GM12878 (cell line): Measurements from ENCODE around the gene AUNIP. TPM values are rescaled to one million over a fixed set of nuclear protein-coding genes. Genes with fewer than 3 reads are reported as not detected.

ENCODE experiments used
- ATAC-seq: fragments of 200-7000 bp; cut with Tn5 transposase; 3 replicates; pipeline ENCODE4 v1.9.1; 2020; ENCODE audit warnings: mild to moderate bottlenecking, moderate library complexity
- BruUV-seq: library from RNA; stranded (reverse); fragments of 400-500 nt; replicated peaks from 2 replicates; lab custom pipeline; 2021; lab: Mats Ljungman, UMichigan
- CTCF ChIA-PET: fragments of 300-600 bp; sonication (Branson Sonifier 250); formaldehyde crosslinking; extraction: SDS; loops from one replicate; lab custom pipeline; 2021; ENCODE audit warnings: inconsistent platforms; lab: Yijun Ruan, JAX
- POLR2A ChIA-PET: fragments of 350-600 bp; formaldehyde crosslinking; extraction: SDS; loops from one replicate; lab custom pipeline; 2021; ENCODE audit warnings: inconsistent platforms; lab: Charles Lee
- RAD21 ChIA-PET: fragments of 300-600 bp; sonication (Branson Sonifier 250); formaldehyde crosslinking; loops from one replicate; lab custom pipeline; 2023; ENCODE audit warnings: antibody characterized with exemption; ENCODE audit not compliant: unreplicated experiment; lab: Charles Lee
- SMC1A ChIA-PET: fragments of 300-600 bp; sonication (Branson Sonifier 250); formaldehyde crosslinking; loops from one replicate; lab custom pipeline; 2023; ENCODE audit not compliant: unreplicated experiment, uncharacterized antibody; lab: Charles Lee
- DNase-seq: peaks from one replicate; pipeline ENCODE4 v3.0.0-alpha.2; 2011; ENCODE audit warnings: low read depth, low spot score
- FAIRE-seq: peaks from 3 replicates; lab custom pipeline; 2011; peaks lifted over from hg19 to GRCh38; lab: Jason Lieb, UNC
- H2AFZ ChIP-seq: 2 replicates; pipeline ENCODE4 v1.6.0; 2011; ENCODE audit warnings: low read depth, low read length, control low read depth; ENCODE audit not compliant: control insufficient read depth
- H3K27ac ChIP-seq: 2 replicates; pipeline ENCODE4 v1.5.1; 2011; ENCODE audit warnings: control low read depth; ENCODE audit not compliant: control insufficient read depth, insufficient read depth
- H3K27me3 ChIP-seq, 2 experiments: replicated peaks in 1 of 2; 2 replicates each; pipeline versions ENCODE4 v1.6.0 to v1.6.1; 2011; ENCODE audit warnings: low read length in 1 of 2; ENCODE audit not compliant: control insufficient read depth in 2 of 2, insufficient read depth in 2 of 2
- H3K36me3 ChIP-seq, 2 experiments: 2 replicates each; pipeline ENCODE4 v1.5.1; 2011; ENCODE audit warnings: low read length in 1 of 2; ENCODE audit not compliant: control insufficient read depth in 2 of 2, insufficient read depth in 2 of 2
- H3K4me1 ChIP-seq: 2 replicates; pipeline ENCODE4 v1.6.1; 2011; ENCODE audit warnings: mild to moderate bottlenecking, low read length, moderate library complexity, mixed read lengths; ENCODE audit not compliant: control insufficient read depth, insufficient read depth
- H3K4me2 ChIP-seq: 2 replicates; pipeline ENCODE4 v1.6.0; 2011; ENCODE audit warnings: control low read depth; ENCODE audit not compliant: control insufficient read depth, insufficient read depth
- H3K4me3 ChIP-seq: fragments of 200-600 bp; sonication (generic); 2 replicates; pipeline ENCODE4 v1.5.1; 2016
- H3K79me2 ChIP-seq: 2 replicates; pipeline ENCODE4 v1.6.0; 2011; ENCODE audit warnings: low read length; ENCODE audit not compliant: control insufficient read depth, insufficient read depth
- H3K9ac ChIP-seq: 2 replicates; pipeline ENCODE4 v1.8.0; 2011; ENCODE audit warnings: low read length, control low read depth, mixed read lengths; ENCODE audit not compliant: control insufficient read depth, insufficient read depth
- H3K9me3 ChIP-seq: replicated peaks from 3 replicates; pipeline ENCODE4 v1.5.1; 2011; ENCODE audit warnings: mild to moderate bottlenecking, low read length; ENCODE audit not compliant: control insufficient read depth, insufficient read depth
- H4K20me1 ChIP-seq: 2 replicates; pipeline ENCODE4 v1.6.0; 2011; ENCODE audit not compliant: control insufficient read depth, insufficient read depth
- EP300 ChIP-seq, 2 experiments: fragments of 150-350 bp in 1 of 2; IDR thresholded peaks; 2 replicates each; pipeline ENCODE4 v1.6.1; 2011 to 2012; ENCODE audit warnings: low read depth in 2 of 2, low read length in 2 of 2, borderline replicate concordance in 1 of 2, improper control_type of control experiment in 1 of 2, inconsistent platforms in 1 of 2; ENCODE audit not compliant: control insufficient read depth in 1 of 2
- ESRRA ChIP-seq: IDR thresholded peaks from 2 replicates; pipeline ENCODE4 v1.6.1; 2012; ENCODE audit warnings: mild to moderate bottlenecking, low read length, improper control_type of control experiment
- NR2C1 ChIP-seq: fragments of 450-650 bp; IDR thresholded peaks from 2 replicates; pipeline ENCODE4 v1.6.1; 2017; ENCODE audit warnings: antibody characterized with exemption, mild to moderate bottlenecking, moderate library complexity
- RAD21 ChIP-seq: IDR thresholded peaks from 2 replicates; pipeline ENCODE4 v1.6.1; 2011; ENCODE audit warnings: mild to moderate bottlenecking, low read depth, low read length, moderate library complexity; ENCODE audit not compliant: insufficient read depth
- RCOR1 ChIP-seq: conservative IDR thresholded peaks from 2 replicates; pipeline ENCODE4 v1.6.1; 2012; ENCODE audit warnings: low read depth, low read length, improper control_type of control experiment
- WGBS: methylation state at CpG from one replicate; pipeline ENCODE4 v1.1.6; 2016; ENCODE audit warnings: low lambda C conversion rate; ENCODE audit not compliant: insufficient replicate concordance, insufficient coverage; ENCODE audit errors: missing lambda C conversion rate; 5-methylcytosine and 5-hydroxymethylcytosine counted together
- in situ Hi-C: fragments of 300-500 bp; cut with MboI; formaldehyde crosslinking; loops from 9 replicates; pipeline ENCODE4 v1.14.3; 2018; ENCODE audit warnings: mixed read lengths
- intact Hi-C: fragments of 100-400 bp; cut with micrococcal nuclease; formaldehyde crosslinking; loops from one replicate; pipeline ENCODE4 v1.14.2; 2022; ENCODE audit not compliant: unreplicated experiment
- polyA plus RNA-seq, 11 experiments: library from polyadenylated mRNA; depleted of rRNA in 4 of 11; unstranded in 6 of 11; stranded (reverse) in 5 of 11; fragments of >200 nt; fragmentation: Nextera tagmentation in 4 of 11; fragmentation: Illumina TruSeq in 1 of 11; extraction: Ambion mirVana in 4 of 11; extraction: Trizol in 1 of 11; gene quantifications; 1 replicate in 1 of 11; 2 replicates in 10 of 11; pipeline versions ENCODE4 v1.2.1 to v1.2.3, GENCODE V29; 2011 to 2016; ENCODE audit warnings: inconsistent platforms in 2 of 11, missing spikeins in 2 of 11, low read depth in 1 of 11
- total RNA-seq, 4 experiments: library from RNA; depleted of rRNA in 3 of 4; stranded (reverse); fragments of >200 nt in 3 of 4; fragmentation: Illumina TruSeq in 1 of 4; extraction: Trizol in 1 of 4; gene quantifications; 2 replicates each; pipeline versions ENCODE4 v1.2.1 to v1.2.3, GENCODE V29; 2013 to 2021
- TF ChIP-seq, protein P1 (sequence below): IDR thresholded peaks from 2 replicates; pipeline ENCODE4 v1.6.1; 2012; ENCODE audit warnings: low read depth, low read length, improper control_type of control experiment
- TF ChIP-seq, protein P2 (sequence below): IDR thresholded peaks from 2 replicates; pipeline ENCODE4 v1.6.1; 2012; ENCODE audit warnings: low read depth, low read length, improper control_type of control experiment
- TF ChIP-seq, protein P3 (sequence below): fragments of 450-650 bp; IDR thresholded peaks from 2 replicates; pipeline ENCODE4 v1.6.1; 2016; ENCODE audit warnings: mild to moderate bottlenecking

Gene AUNIP
- total and polyA plus RNA-seq, 10 of the 15 experiments (the other 5 are each of a cell fraction or from before 2014, with no cell fraction given): 3.9 to 20.0 (median 12.7) TPM

DNA sequence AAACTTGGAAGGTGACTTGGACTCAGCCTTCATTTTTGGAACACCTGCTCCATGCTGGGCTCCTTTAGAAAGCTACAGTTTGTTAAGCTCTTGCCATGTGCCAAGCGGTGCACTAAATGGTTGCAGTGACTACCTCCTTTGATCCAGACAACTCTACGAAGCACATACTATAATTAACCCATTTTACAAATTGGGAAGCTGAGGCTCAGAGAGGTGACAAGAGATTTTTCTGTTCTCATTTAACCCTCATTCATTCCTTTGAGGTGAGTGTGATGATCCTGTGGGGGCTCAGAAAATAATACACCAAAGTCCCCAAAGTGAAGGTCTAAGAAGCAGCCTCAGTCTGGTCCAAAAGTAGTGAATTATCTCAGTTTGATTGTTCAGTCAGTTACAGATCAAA lies 17.9 kb upstream of the AUNIP start:
- in situ Hi-C loops: no loop called here
- 50% methylated on average over 2 of the region's 2 CpGs for WGBS
- Histone ChIP-seq H3K27me3 (no peaks in the 10 kb centered on the region; a peak in 1 of 4 replicates), H3K9me3 (no peaks in the 10 kb centered on the region), H2AFZ (no peak overlapping the region), H3K36me3 (no peaks in the 10 kb centered on the region), H3K9ac (no peak overlapping the region), H4K20me1 (no peaks in the 10 kb centered on the region), H3K4me3 (no peak overlapping the region), H3K4me1 (peaks cover 23% of the 10 kb centered on the region), H3K27ac (no peak overlapping the region), H3K4me2 (no peak overlapping the region), H3K79me2 (peaks cover 9% of the 10 kb centered on the region)
- FAIRE-seq (no peak), DNase-seq (no peak), ATAC-seq (no peak)
- TF ChIP-seq ESRRA (no peak), RCOR1 (no peak), RAD21 (no peak), NR2C1 (no peak), EP300 (IDR thresholded peaks at IDR 0.05; ENCODE audit: borderline replicate concordance in 1 of 2, control insufficient read depth in 1 of 2, low read depth in 2 of 2, low read length in 2 of 2) (no peak)
- TF ChIP-seq, protein P1, sequence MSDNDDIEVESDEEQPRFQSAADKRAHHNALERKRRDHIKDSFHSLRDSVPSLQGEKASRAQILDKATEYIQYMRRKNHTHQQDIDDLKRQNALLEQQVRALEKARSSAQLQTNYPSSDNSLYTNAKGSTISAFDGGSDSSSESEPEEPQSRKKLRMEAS: no peak
- TF ChIP-seq, protein P2, sequence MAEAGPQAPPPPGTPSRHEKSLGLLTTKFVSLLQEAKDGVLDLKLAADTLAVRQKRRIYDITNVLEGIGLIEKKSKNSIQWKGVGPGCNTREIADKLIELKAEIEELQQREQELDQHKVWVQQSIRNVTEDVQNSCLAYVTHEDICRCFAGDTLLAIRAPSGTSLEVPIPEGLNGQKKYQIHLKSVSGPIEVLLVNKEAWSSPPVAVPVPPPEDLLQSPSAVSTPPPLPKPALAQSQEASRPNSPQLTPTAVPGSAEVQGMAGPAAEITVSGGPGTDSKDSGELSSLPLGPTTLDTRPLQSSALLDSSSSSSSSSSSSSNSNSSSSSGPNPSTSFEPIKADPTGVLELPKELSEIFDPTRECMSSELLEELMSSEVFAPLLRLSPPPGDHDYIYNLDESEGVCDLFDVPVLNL: no peak
- TF ChIP-seq, protein P3, sequence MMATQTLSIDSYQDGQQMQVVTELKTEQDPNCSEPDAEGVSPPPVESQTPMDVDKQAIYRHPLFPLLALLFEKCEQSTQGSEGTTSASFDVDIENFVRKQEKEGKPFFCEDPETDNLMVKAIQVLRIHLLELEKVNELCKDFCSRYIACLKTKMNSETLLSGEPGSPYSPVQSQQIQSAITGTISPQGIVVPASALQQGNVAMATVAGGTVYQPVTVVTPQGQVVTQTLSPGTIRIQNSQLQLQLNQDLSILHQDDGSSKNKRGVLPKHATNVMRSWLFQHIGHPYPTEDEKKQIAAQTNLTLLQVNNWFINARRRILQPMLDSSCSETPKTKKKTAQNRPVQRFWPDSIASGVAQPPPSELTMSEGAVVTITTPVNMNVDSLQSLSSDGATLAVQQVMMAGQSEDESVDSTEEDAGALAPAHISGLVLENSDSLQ: no peak
- intact Hi-C loops: no loop called here
- POLR2A ChIA-PET: interaction anchor here (3.6 kb wide), 1 partner anchor 27 kb away, joined by 26 read pairs; no protein-coding TSS in a partner anchor
- CTCF ChIA-PET: interaction anchor here (1.0 to 3.1 kb wide), 3 partner anchors 18 to 120 kb away, joined by 3 to 25 read pairs (median 4); partner anchors contain the start of gene PAFAH2
- SMC1A ChIA-PET: interaction anchor here (0.7 to 2.7 kb wide), 2 partner anchors 120 to 268 kb away, joined by 3 to 8 read pairs; partner anchors contain the start of gene PAFAH2
- RAD21 ChIA-PET: interaction anchor here (1.0 kb wide), 1 partner anchor 26 kb away, joined by 3 read pairs; no protein-coding TSS in a partner anchor
- BruUV-seq: no TSS peak
